Activated CD8-positive, alpha-beta memory T cell treated with anti-CD3 and anti-CD28 coated beads for 36 hours (primary cell): ENCODE measurements around the gene ZNF57. TPM values are rescaled to one million over a fixed set of nuclear protein-coding genes. Genes with fewer than 3 reads are reported as not detected.
"Not testable (repeated sequence)": the region's sequence is repeated elsewhere in the genome, so short reads cannot be mapped to it uniquely, and the experiment has no call there.

Experiments used
- CTCF ChIA-PET: fragments of 350-600 bp; sonication (Branson Sonifier 250); formaldehyde crosslinking; loops from one replicate; lab custom pipeline; 2021; ENCODE audit warnings: antibody characterized with exemption; lab: Charles Lee
- POLR2A ChIA-PET: fragments of 350-600 bp; sonication (Branson Sonifier 250); formaldehyde crosslinking; loops from one replicate; lab custom pipeline; 2021; ENCODE audit warnings: antibody characterized with exemption; lab: Charles Lee
- total RNA-seq, 2 experiments: library from RNA; stranded (reverse); gene quantifications; one replicate each; pipeline ENCODE4 v1.2.3, GENCODE V29; 2021

ZNF57 gene
- total RNA-seq, 2 experiments from 2014 or later: 4.2 to 4.5 TPM

GRCh38 chr19:2887391-2887914, 13.3 kb upstream of the ZNF57 start:
- POLR2A ChIA-PET: no interaction called here

GRCh38 chr19:2888731-2889224, 11.9 kb upstream of the ZNF57 start:
- POLR2A ChIA-PET: interaction anchor here (0.6 kb wide), 1 partner anchor 13 kb away, joined by 3 read pairs; the partner anchor contains the start of gene ZNF57

More at GRCh38 chr19:2887391-2887914, 13.3 kb upstream of the ZNF57 start:
- CTCF ChIA-PET: interaction anchor here (0.5 to 2.7 kb wide), 7 partner anchors 9 to 321 kb away, joined by 3 to 8 read pairs (median 4); partner anchors contain the start of gene ZNF554

DNA sequence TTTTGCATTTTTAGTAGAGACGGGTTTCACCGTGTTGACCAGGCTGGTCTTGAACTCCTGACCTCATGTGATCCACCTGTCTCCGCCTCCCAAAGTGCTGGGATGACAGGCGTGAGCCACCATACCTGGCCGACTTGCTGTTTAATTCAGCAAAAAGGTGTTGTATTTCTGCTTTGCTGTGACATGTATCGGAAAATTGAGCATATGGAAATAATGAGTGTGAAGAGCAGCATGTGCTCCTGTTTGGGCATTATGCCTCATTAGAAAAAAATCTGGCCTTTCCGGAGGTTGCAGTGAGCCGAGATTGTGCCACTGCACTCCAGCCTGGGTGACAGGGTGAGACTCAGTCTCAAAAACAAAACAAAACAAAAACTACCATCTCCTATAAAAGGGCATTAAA, 10.2 kb upstream of the ZNF57 start:
- CTCF ChIA-PET: interaction anchor here (0.5 to 0.6 kb wide), 3 partner anchors 72 to 499 kb away, joined by 3 to 4 read pairs (median 3); no protein-coding TSS in a partner anchor

More at GRCh38 chr19:2888731-2889224, 11.9 kb upstream of the ZNF57 start:
- CTCF ChIA-PET: interaction anchor here (1.5 to 2.7 kb wide), 2 partner anchors 46 to 69 kb away, joined by 3 to 7 read pairs; partner anchors contain the start of gene ZNF554

DNA sequence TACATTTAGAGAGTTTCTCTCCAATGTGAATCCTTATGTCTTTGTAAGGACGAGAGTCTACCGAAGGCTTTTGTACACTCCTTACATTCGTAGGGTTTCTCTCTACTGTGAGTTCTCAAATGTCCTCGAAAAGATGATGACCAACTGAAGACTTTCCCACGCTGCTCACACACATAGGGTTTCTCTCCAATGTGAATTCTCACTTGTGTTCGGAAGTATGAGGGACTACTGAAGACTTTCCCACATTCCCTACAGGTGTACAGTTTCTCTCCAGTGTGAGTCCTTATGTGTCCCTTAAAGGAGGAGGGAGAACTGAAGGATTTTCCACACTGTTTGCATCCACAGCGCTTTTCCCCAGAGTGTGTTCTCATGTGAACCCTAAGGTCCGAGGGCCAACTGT, 4.0 kb upstream of the ZNF57 start:
- POLR2A ChIA-PET: no interaction called here
- CTCF ChIA-PET: interaction anchor here (1.2 kb wide), 1 partner anchor 9 kb away, joined by 5 read pairs; no protein-coding TSS in a partner anchor

More for the DNA sequence above, 10.2 kb upstream of the ZNF57 start:
- POLR2A ChIA-PET: not testable (repeated sequence)

DNA sequence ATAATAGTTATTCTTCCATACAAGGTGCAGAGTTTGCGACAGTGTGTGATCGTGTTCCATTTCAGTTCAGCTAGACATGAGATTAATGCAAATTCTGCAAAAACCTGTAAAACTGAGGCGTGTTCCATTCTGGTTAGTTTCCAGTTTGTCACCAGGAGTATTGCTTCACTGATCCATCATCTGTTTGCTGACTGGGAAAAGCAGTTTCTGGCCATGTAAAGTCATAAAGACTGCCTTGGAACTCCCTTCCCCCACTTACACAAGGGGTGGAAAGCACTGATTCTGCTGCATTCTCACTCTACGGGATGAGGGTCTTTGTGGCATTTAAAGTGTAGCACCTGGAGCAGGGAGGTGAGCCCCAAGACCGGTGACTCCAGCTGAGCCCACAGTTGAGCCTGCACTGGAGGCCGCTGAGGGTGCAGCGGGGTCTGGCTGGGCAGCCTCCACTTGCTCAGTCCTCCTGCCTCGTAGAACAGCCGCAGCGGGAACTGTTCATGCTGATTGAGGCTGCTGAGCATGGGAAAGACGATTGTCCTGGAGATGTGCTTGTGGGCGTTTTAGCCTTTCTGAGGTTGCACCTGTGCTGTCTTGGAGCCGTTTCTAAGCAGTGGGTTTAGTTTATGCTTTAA, 2.0 kb downstream of the ZNF57 start:
- POLR2A ChIA-PET: no interaction called here
- CTCF ChIA-PET: interaction anchor here (0.9 kb wide), 1 partner anchor 254 kb away, joined by 3 read pairs; no protein-coding TSS in a partner anchor

DNA sequence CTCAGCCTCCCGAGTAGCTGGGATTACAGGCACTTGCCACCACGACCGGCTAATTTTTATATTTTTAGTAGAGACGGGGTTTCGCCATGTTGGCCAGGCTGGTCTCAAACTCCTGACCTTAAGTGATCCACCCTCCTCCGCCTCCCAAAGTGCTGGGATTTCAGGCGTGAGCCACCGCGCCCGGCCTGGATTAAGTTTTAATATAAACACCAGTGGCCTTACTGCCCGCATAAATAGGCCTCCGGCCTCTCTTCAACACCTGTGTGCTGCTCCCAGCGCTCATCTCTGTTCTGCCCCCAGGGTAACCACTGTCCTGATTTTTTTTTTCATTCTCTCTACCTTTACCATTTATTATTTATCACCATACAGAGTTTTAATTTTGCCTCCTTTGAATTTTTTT, 2.6 kb downstream of the ZNF57 start:
- POLR2A ChIA-PET, CTCF ChIA-PET: not testable (repeated sequence)

DNA sequence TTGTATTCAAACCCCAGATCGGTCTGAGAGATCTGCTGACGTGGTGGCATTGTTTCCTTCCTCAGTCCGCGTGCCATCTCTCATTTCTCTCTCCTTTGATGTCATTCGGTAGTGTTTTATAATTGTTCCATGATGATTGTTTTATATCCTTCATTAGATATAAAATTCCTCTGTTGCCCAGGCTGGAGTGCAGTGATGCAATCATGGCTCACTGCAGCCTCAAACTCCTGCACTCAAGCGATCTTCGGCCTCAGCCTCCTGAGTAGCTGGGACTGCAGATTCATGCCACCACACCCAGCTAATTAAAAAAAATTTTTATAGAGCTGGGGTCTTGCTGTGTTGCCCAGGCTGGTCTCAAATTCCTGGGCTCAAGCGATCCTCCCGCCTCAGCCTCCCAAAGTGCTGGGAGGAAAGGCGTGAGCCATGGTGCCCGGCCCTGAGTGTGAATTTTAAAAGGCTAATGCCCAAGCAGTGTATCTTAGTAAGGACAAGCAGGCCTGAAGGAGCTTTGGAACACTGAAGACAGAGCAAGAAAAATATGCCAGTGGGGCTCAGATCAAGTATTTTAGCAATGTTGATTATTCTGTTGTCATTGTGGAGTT, 5.3 kb downstream of the ZNF57 start:
- ChIA-PET POLR2A (interaction anchor here (0.8 kb wide), 1 partner anchor 430 kb away, joined by 3 read pairs; the partner anchor contains the start of gene GADD45B), CTCF (no interaction called here)

DNA sequence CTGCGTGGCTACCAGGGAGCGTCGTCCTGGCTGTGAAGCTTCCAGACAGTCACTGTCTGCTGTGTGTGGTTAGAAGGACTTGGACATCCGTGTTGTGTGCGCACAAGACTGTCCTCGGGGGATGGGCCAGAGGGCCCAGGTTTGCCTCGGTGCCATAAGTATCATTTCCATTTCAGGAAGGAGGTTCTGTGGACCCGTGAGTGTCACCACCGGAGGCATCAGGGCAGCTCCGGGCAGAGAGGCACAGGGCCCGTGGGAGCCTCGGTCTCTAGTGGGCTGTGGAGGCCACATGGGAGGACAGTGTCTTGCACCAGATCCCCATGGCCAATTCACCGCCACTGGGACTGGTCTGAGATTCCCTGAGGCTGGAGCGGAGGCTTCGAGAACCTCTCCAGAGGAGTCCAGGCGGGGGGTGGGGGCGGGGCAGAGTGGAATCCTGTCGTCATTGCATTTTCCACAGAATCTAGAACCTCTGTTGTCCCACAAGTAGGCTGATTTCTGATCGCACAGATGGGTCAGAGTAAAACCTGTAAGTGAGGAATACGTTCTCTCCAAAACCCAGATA, 6.0 kb downstream of the ZNF57 start:
- ChIA-PET POLR2A (interaction anchor here (0.8 kb wide), 1 partner anchor 431 kb away, joined by 3 read pairs; the partner anchor contains the start of gene GADD45B), CTCF (no interaction called here)

DNA sequence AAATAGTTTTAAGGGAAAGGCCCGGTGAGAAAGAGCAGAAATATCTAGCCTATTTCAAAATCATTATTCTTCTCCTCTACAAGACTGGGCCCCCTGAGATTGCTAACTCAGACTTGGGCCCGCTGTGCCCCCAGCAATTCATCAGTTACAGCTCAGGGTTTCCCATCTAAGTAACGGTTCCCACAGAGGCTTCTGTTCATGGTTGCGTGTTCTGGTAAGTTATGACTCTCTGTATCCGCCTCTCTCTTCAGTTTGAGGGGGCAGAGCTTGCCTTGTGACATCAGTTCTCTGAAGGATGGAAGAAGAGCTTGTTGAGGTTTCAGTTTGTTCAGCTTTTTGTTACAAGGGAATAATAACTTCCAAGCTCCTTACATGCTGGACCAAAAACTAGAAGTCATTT, 11.6 kb downstream of the ZNF57 start:
- CTCF ChIA-PET: interaction anchor here (1.0 kb wide), 1 partner anchor 12 kb away, joined by 3 read pairs; the partner anchor contains the start of gene ZNF57
- POLR2A ChIA-PET: interaction anchor here (0.8 kb wide), 1 partner anchor 11 kb away, joined by 3 read pairs; no protein-coding TSS in a partner anchor

GRCh38 chr19:2917275-2918184, 16.8 kb downstream of the ZNF57 start:
- ChIA-PET POLR2A (no interaction called here), CTCF (interaction anchor here (0.6 kb wide), 1 partner anchor 514 kb away, joined by 3 read pairs; no protein-coding TSS in a partner anchor)

- ChIA-PET POLR2A (interaction anchor here (0.5 to 1.4 kb wide), 2 partner anchors 10 to 21 kb away, joined by 3 to 4 read pairs; no protein-coding TSS in a partner anchor), CTCF (interaction anchor here (0.6 kb wide), 2 partner anchors 42 to 205 kb away, joined by 3 to 4 read pairs; no protein-coding TSS in a partner anchor)
These were observed 22.3 kb downstream of the ZNF57 start for GRCh38 chr19:2922987-2923386.

DNA sequence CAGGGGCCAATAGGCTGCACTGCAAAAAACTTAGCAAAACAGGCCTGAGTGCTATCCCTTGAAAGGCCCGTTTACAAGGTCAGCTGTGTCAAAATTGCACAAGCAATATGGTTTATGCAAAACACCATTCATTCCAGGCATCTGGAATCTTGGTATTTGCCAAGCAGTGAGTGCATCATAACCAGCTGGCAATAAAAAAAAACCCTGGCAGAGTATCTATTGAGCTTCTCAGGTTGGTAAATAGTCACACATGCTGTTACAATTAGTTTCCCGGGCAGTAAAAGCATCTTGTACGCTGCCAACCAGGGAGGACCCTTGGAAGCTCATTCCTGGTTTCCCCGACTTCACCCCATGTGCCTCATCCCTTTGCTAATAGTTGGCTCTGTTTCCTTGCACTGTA, 22.8 kb downstream of the ZNF57 start:
- ChIA-PET POLR2A (interaction anchor here (0.5 to 1.4 kb wide), 2 partner anchors 11 to 21 kb away, joined by 3 to 4 read pairs; no protein-coding TSS in a partner anchor), CTCF (interaction anchor here (0.6 to 1.4 kb wide), 3 partner anchors 27 to 204 kb away, joined by 3 to 4 read pairs (median 3); no protein-coding TSS in a partner anchor)

- ChIA-PET CTCF (interaction anchor here (0.6 kb wide), 1 partner anchor 205 kb away, joined by 9 read pairs; no protein-coding TSS in a partner anchor), POLR2A (interaction anchor here (0.6 kb wide), 1 partner anchor 39 kb away, joined by 8 read pairs; no protein-coding TSS in a partner anchor)
These were observed 25.8 kb downstream of the ZNF57 start for GRCh38 chr19:2926341-2927031.

DNA sequence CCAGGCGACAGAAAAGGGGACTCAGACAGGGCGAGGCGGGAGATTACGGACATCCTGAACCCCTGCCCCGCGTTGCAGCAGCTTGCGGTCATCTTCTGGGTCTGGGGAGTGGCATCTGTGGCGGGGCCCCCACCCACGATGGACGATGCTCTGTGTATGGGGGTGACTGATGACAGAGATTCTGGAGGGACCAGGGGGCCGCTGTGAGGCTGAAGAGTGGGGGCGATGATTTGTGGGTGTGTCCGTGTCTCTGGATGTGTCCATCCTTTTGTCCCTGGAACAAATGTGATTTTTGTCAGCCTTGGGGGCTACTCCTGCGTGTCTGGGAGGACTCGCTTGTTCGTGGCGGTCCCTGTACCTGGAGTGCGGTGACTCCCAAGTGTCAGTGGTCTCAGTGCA, 26.3 kb downstream of the ZNF57 start:
- POLR2A ChIA-PET: interaction anchor here (0.6 kb wide), 1 partner anchor 38 kb away, joined by 8 read pairs; no protein-coding TSS in a partner anchor
- CTCF ChIA-PET: no interaction called here

GRCh38 chr19:2933490-2933910, 32.8 kb downstream of the ZNF57 start:
- ChIA-PET POLR2A (no interaction called here), CTCF (no interaction called here)

DNA sequence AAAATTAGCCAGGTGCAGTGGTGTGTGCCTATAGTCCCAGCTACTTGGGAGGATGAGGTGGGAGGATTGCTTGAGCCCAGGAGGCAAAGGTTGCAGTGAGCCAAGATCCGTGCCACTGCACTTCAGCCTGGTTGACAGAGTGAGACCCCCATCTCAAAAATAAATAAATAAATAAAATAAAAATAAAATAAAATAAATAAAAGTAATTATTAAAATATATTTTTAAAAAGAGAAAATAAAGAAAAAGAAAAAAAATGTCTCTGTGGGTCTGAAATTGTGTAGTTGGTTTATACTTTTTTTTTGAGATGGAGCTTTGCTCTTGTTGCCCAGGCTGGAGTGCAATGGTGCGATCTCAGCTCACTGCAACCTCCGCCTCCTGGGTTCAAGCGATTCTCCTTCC, 35.1 kb downstream of the ZNF57 start:
- CTCF ChIA-PET, POLR2A ChIA-PET: not testable (repeated sequence)
